HepG2 (cell line): Measurements from ENCODE around the gene MEF2A. TPM values are rescaled to one million over a fixed set of nuclear protein-coding genes. Genes with fewer than 3 reads are reported as not detected.

Source experiments
- ATAC-seq: fragments of 200-7000 bp; cut with Tn5 transposase; 3 replicates; pipeline ENCODE4 v1.9.1; 2020; ENCODE audit warnings: mild to moderate bottlenecking, moderate library complexity
- BruUV-seq: library from RNA; stranded (reverse); fragments of 400-500 nt; replicated peaks from 2 replicates; lab custom pipeline; 2021; lab: Mats Ljungman, UMichigan
- CTCF ChIA-PET: fragments of 300-600 bp; formaldehyde crosslinking; extraction: SDS; loops from one replicate; lab custom pipeline; 2021; ENCODE audit warnings: low total read pairs, inconsistent platforms, low intra/inter-chr PET ratio; lab: Yijun Ruan, JAX
- POLR2A ChIA-PET: fragments of 350-600 bp; sonication (Branson Sonifier 250); formaldehyde crosslinking; loops from one replicate; lab custom pipeline; 2020; ENCODE audit warnings: antibody characterized with exemption, inconsistent platforms; lab: Yijun Ruan, JAX
- DNase-seq: peaks from one replicate; pipeline ENCODE4 v3.0.0-alpha.2; 2015; ENCODE audit warnings: low spot score
- FAIRE-seq: peaks from 3 replicates; lab custom pipeline; 2011; peaks lifted over from hg19 to GRCh38; lab: Jason Lieb, UNC
- H2AFZ ChIP-seq: one replicate; pipeline ENCODE4 v1.6.1; 2011; ENCODE audit warnings: low read length, inconsistent platforms
- H3K27ac ChIP-seq: fragments of 300-600 bp; 3 replicates; pipeline ENCODE4 v1.8.0; 2011; ENCODE audit warnings: mixed run types, mild to moderate bottlenecking, mixed read lengths, low read length, inconsistent platforms; ENCODE audit not compliant: insufficient read depth; ENCODE audit errors: extremely low read length
- H3K27me3 ChIP-seq, 2 experiments: fragments of 200-600 bp in 1 of 2; 2 replicates in 1 of 2; 3 replicates in 1 of 2; pipeline versions ENCODE4 v1.6.0 to v1.8.0; 2011; ENCODE audit warnings: low read length in 2 of 2, mild to moderate bottlenecking in 2 of 2, moderate library complexity in 2 of 2, inconsistent platforms in 1 of 2; ENCODE audit not compliant: insufficient read depth in 2 of 2, control insufficient read depth in 1 of 2
- H3K36me3 ChIP-seq, 2 experiments: fragments of 200-600 bp in 1 of 2; replicated peaks in 1 of 2; 2 replicates in 1 of 2; 3 replicates in 1 of 2; pipeline versions ENCODE4 v1.5.1 to v1.8.0; 2011; ENCODE audit warnings: low read length in 2 of 2, inconsistent platforms in 1 of 2; ENCODE audit not compliant: insufficient read depth in 2 of 2, control insufficient read depth in 1 of 2
- H3K4me1 ChIP-seq: 2 replicates; pipeline ENCODE4 v1.5.1; 2012; ENCODE audit warnings: low read length, inconsistent platforms; ENCODE audit not compliant: insufficient read depth
- H3K4me2 ChIP-seq: 2 replicates; pipeline ENCODE4 v1.6.0; 2011; ENCODE audit warnings: low read depth, low read length, inconsistent platforms
- H3K4me3 ChIP-seq, 3 experiments: fragments of 200-600 bp in 1 of 3; sonication (generic), shearing (Covaris generic) in 1 of 3; replicated peaks in 1 of 3; 2 replicates each; pipeline ENCODE4 v1.5.1; 2011 to 2016; ENCODE audit warnings: low read length in 3 of 3, inconsistent platforms in 2 of 3, low read depth in 2 of 3, mild to moderate bottlenecking in 2 of 3, control low read depth in 1 of 3, mixed read lengths in 1 of 3; ENCODE audit not compliant: insufficient read depth in 1 of 3
- H3K79me2 ChIP-seq: one replicate; pipeline ENCODE4 v1.6.1; 2011; ENCODE audit warnings: low read length, inconsistent platforms; ENCODE audit not compliant: insufficient read depth
- H3K9ac ChIP-seq: 2 replicates; pipeline ENCODE4 v1.6.0; 2011; ENCODE audit warnings: mild to moderate bottlenecking, low read depth, low read length, inconsistent platforms; ENCODE audit not compliant: insufficient read depth
- H3K9me3 ChIP-seq: 2 replicates; pipeline ENCODE4 v1.5.1; 2012; ENCODE audit warnings: mild to moderate bottlenecking, low read length
- H4K20me1 ChIP-seq: 2 replicates; pipeline ENCODE4 v1.6.0; 2011; ENCODE audit warnings: inconsistent platforms, mild to moderate bottlenecking, low read length, moderate library complexity; ENCODE audit not compliant: insufficient read depth
- ATF7 ChIP-seq, 2 experiments: fragments of 450-650 bp in 1 of 2; sonication (generic) in 1 of 2; formaldehyde crosslinking in 1 of 2; IDR thresholded peaks; 2 replicates each; pipeline versions ENCODE4 v1.4.0 to v1.6.1; 2016 to 2020; ENCODE audit warnings: antibody characterized with exemption in 1 of 2, mild to moderate bottlenecking in 1 of 2, missing genetic modification reagents in 1 of 2
- DMAP1 ChIP-seq: IDR thresholded peaks from 2 replicates; pipeline ENCODE4 v1.6.1; 2016
- HOXA3 ChIP-seq: sonication (generic); formaldehyde crosslinking; IDR thresholded peaks from 2 replicates; pipeline ENCODE4 v1.5.0; 2020; ENCODE audit warnings: missing genetic modification reagents
- HOXA5 ChIP-seq: sonication (generic); formaldehyde crosslinking; IDR thresholded peaks from 2 replicates; pipeline ENCODE4 v1.4.0; 2020; ENCODE audit warnings: missing genetic modification reagents
- ONECUT2 ChIP-seq: sonication (generic); formaldehyde crosslinking; IDR thresholded peaks from 2 replicates; pipeline ENCODE4 v1.4.0; 2020; ENCODE audit warnings: missing genetic modification reagents
- PAWR ChIP-seq: sonication (generic); formaldehyde crosslinking; IDR thresholded peaks from 2 replicates; pipeline ENCODE4 v1.4.0; 2020; ENCODE audit warnings: missing genetic modification reagents, mild to moderate bottlenecking, borderline replicate concordance
- RAD51 ChIP-seq: fragments of 450-650 bp; IDR thresholded peaks from 2 replicates; pipeline ENCODE4 v1.6.1; 2016; ENCODE audit warnings: borderline replicate concordance
- RFX1 ChIP-seq: fragments of 450-650 bp; IDR thresholded peaks from 2 replicates; pipeline ENCODE4 v1.6.1; 2017
- RXRA ChIP-seq: sonication (generic); formaldehyde crosslinking; IDR thresholded peaks from 2 replicates; pipeline ENCODE4 v1.5.1; 2020; ENCODE audit warnings: missing genetic modification reagents
- SP4 ChIP-seq: sonication (generic); formaldehyde crosslinking; IDR thresholded peaks from 2 replicates; pipeline ENCODE4 v1.8.1; 2023; ENCODE audit warnings: mild to moderate bottlenecking, missing genetic modification reagents
- SUZ12 ChIP-seq: fragments of 150-350 bp; IDR thresholded peaks from 2 replicates; pipeline ENCODE4 v1.6.1; 2014; ENCODE audit warnings: low read depth, low read length
- ZNF704 ChIP-seq: sonication (generic); formaldehyde crosslinking; IDR thresholded peaks from 2 replicates; pipeline ENCODE4 v1.8.1; 2023; ENCODE audit warnings: mild to moderate bottlenecking, inconsistent platforms, moderate library complexity, missing genetic modification reagents, borderline replicate concordance
- WGBS: methylation state at CpG from one replicate; pipeline ENCODE4 v1.1.6; 2017; ENCODE audit warnings: low lambda C conversion rate; 5-methylcytosine and 5-hydroxymethylcytosine counted together
- in situ Hi-C: cut with HindIII; loops from 2 replicates; pipeline ENCODE4 v1.10.0; 2017; ENCODE audit warnings: low pct_unique_long_range_greater_than_20kb; ENCODE audit not compliant: extremely low pct_ligation_motif_present
- intact Hi-C: fragments of 100-400 bp; cut with micrococcal nuclease; formaldehyde crosslinking; loops from one replicate; pipeline ENCODE4 v1.10.0; 2022; ENCODE audit not compliant: unreplicated experiment
- polyA plus RNA-seq, 8 experiments: library from polyadenylated mRNA; depleted of rRNA in 3 of 8; stranded (reverse) in 7 of 8; unstranded in 1 of 8; fragments of >200 nt; fragmentation: Illumina TruSeq in 4 of 8; extraction: Trizol in 4 of 8; gene quantifications; 2 replicates each; pipeline versions ENCODE4 v1.2.1 to v1.2.3, GENCODE V29; 2011 to 2016; ENCODE audit warnings: low read depth in 4 of 8, missing spikeins in 1 of 8, mixed read lengths in 1 of 8; ENCODE audit not compliant: insufficient read depth in 1 of 8
- total RNA-seq, 5 experiments: library from RNA; depleted of rRNA; stranded (reverse); fragments of >200 nt; fragmentation: Illumina TruSeq; extraction: Trizol; gene quantifications; 2 replicates each; pipeline ENCODE4 v1.2.3, GENCODE V29; 2016; ENCODE audit warnings: low read depth in 1 of 5

Gene MEF2A
- total and polyA plus RNA-seq, 2 of the 13 experiments (the other 11 are each of a cell fraction or from before 2014, with no cell fraction given) = 15.2 to 24.4 TPM

GRCh38 chr15:99711625-99712024 lies 145.8 kb downstream of the MEF2A start:
- in situ Hi-C loops = loop anchor here (25.0 kb wide), 1 partner anchor 299 kb away; no protein-coding TSS in a partner anchor
- no peak overlapping the region for H3K27ac ChIP-seq

GRCh38 chr15:99712415-99712814 lies 146.6 kb downstream of the MEF2A start:
- no peaks in the 10 kb centered on the region for H3K4me1 ChIP-seq
- TF ChIP-seq HOXA5 (no peak), PAWR (CRISPR knock-in tag) (no peak), RAD51 (no peak), ONECUT2 (CRISPR knock-in tag) (no peak), ATF7 (IDR thresholded peaks at IDR 0.05) (no peak), ATF7 (CRISPR knock-in tag; IDR thresholded peaks at IDR 0.05) (no peak), ZNF704 (CRISPR knock-in tag) (no peak), SP4 (no peak), DMAP1 (CRISPR knock-in tag) (no peak), RXRA (no peak), RFX1 (no peak), HOXA3 (CRISPR knock-in tag) (no peak)
- no peak overlapping the region for H3K27ac ChIP-seq
- intact Hi-C loops = no loop called here
- POLR2A ChIA-PET = no interaction called here
- CTCF ChIA-PET = no interaction called here
- H3K36me3 ChIP-seq = peaks cover 11 to 30% of the 10 kb centered on the region in 2 experiments
- H3K79me2 ChIP-seq = no peaks in the 10 kb centered on the region
- H4K20me1 ChIP-seq = no peaks in the 10 kb centered on the region
- H3K4me2 ChIP-seq = no peak overlapping the region
- in situ Hi-C loops = loop anchor here (25.0 kb wide), 1 partner anchor 300 kb away; no protein-coding TSS in a partner anchor
- H3K27me3 ChIP-seq = no peaks in the 10 kb centered on the region
- ATAC-seq (no peak), FAIRE-seq (no peak), DNase-seq (no peak)
- WGBS = 98% methylated on average over 17 of the region's 18 CpGs
- no peak overlapping the region for H3K4me3 ChIP-seq
- BruUV-seq = no TSS peak
- no peak overlapping the region for H2AFZ ChIP-seq
- no peak overlapping the region for H3K9ac ChIP-seq
- H3K9me3 ChIP-seq = no peaks in the 10 kb centered on the region

More at GRCh38 chr15:99711625-99712024, 145.8 kb downstream of the MEF2A start:
- FAIRE-seq (no peak), ATAC-seq (no peak), DNase-seq (no peak)
- H3K36me3 ChIP-seq = peaks cover 11 to 34% of the 10 kb centered on the region in 2 experiments
- no TSS peak for BruUV-seq
- ChIA-PET POLR2A (no interaction called here), CTCF (no interaction called here)
- no peak overlapping the region for H2AFZ ChIP-seq
- H3K9ac ChIP-seq = no peak overlapping the region
- H3K4me3 ChIP-seq = no peak overlapping the region
- no peaks in the 10 kb centered on the region for H3K4me1 ChIP-seq
- H3K79me2 ChIP-seq = no peaks in the 10 kb centered on the region
- no peaks in the 10 kb centered on the region for H4K20me1 ChIP-seq
- H3K9me3 ChIP-seq = no peaks in the 10 kb centered on the region
- H3K4me2 ChIP-seq = no peak overlapping the region
- intact Hi-C loops = no loop called here
- WGBS = 98% methylated on average over 5 of the region's 5 CpGs
- TF ChIP-seq SUZ12 = no peak
- no peaks in the 10 kb centered on the region for H3K27me3 ChIP-seq
